Posterior vena cava (tissue), 2 donors: ENCODE data around the gene FBXO9. TPM values are rescaled to one million over a fixed set of nuclear protein-coding genes. Genes with fewer than 3 reads are reported as not detected.
A peak's percentile ranks its signal among the peaks of the same experiment; 100 is the strongest.
"Not testable (repeated sequence)": the region's sequence is repeated elsewhere in the genome, so short reads cannot be mapped to it uniquely, and the experiment has no call there.

Experiments
- DNase-seq: peaks from one replicate; pipeline ENCODE4 v3.0.0-alpha.2; 2020; ENCODE audit warnings: low spot score
- intact Hi-C, 2 donors: fragments of 100-400 bp; cut with DNase I; formaldehyde crosslinking; loops; one replicate each; pipeline versions ENCODE4 v1.14.1 to v1.14.2; 2022 to 2023
- total RNA-seq, 2 donors: library from RNA; stranded (reverse); fragmentation: NEBNext Ultra II Directional; extraction: Animal tissue kit (Norgen Biotek cat#: 25700); gene quantifications; one replicate each; pipeline ENCODE4 v1.2.1, GENCODE V29; 2021
- donor health status: DM: yes; HTN: yes; CAD: no.
- donor health status: DM: yes; HTN: yes; CAD: no.

Gene FBXO9
- total RNA-seq, 2 donors from 2014 or later: 99.5 to 126 TPM

DNA sequence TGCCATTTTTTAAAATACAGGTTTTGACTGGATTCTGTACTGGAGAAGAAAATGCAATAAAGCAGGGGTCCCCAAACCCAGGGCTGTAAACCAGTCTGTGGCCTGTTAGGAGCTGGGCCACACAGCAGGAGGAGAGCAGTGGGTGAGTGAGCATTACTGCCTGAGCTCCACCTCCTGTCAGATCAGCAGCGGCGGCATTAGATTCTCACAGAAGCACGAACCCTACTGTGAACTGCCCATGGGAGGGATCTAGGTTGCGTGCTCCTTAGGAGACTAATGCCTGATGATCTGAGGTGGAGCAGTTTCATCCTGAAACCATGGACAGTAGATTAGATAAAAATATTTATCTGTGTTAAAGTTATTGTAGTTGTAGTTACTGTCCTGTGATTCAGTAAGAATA lies 21.1 kb upstream of the FBXO9 start:
- no peak for DNase-seq
- intact Hi-C loops: no loop called here

DNA sequence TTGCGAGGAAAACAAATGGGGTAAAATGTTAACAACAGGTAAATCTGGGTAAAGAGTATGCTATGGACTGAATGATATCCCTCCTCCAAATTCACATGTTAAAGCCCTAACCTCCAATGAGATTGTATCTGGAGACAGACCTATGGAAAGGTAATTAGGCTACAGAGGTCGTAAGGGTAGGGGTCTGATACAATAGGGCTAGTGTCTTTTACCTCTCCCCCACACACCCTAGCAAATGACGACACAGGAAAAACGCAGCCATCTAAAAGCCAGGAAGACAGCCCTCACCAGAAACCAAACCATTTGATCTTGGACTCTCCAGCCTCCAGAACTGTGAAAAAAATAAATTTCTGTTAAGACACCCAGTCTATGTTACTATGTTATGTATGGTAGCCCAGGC lies 20.6 kb upstream of the FBXO9 start:
- intact Hi-C loops: no loop called here
- DNase-seq: no peak

DNA sequence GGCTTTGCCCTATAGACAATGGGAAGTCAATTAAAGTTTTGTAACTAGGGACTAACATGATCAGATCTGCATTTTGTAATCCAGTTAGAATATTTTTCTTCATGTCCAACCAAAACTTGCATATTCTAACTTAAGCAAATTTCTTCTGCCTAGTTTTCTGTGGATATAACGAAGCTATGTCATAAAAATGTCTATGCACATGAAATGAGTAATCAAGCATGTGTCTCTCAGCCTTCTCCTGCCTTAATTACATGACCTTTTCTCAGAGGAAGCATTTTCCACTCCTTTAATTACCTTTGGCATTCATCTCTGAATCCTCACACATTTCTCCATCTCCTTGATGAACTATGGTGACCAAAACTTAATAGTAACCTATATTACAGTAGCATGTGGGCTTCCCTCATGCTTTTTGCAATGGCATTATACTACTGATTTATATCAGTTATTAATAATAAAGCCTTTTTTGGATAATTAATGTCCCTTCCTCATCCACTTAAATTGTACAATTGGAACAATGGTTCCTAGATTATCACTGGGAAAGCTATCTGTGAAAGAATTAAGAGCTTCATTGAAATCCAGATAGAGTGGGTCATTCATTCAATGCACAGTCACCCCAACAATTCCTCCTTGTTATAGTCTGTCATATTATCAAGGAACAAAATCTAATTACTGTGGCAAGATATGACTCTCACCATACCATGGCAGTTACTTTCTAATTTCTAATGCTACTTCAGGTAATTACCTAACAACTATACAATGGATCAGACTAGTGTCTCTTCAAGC lies 19.1 kb upstream of the FBXO9 start:
- DNase-seq: no peak
- intact Hi-C loops: no loop called here

DNA sequence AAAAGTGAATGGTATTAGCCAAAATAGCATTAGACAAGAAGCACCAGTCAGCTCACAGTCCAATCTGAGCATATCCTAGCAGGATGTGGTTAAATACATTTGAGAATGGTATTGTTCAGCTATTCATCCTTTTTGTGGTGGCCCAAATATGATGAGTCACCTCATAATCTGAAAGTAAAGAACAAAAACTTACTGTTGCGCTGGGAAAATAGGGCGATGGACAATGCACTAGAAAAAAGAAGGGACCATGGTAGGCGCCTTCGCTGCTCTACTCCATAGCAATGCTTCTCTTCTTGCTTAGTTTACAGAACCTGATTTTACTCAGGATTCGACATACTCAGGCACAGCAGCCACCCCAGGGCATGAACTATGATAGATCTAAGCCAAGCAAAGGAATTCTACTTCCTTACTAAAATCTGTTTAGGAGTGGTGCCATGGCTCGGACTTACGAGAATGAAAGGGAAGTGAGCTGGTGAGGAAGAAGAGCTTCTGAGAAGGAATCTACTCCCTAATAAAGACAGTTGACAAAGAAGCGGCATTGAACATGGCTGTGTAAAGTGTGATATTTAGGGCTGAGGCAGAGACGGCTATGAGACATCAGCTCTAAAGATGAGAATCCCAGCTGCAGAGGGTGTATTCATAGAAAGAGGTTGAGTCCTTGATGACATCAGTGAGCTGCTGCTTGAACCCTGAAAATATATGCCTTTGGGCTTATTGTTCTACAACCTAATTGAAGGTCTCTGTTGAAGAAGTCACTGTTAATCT lies 16.6 kb upstream of the FBXO9 start:
- DNase-seq: no peak
- intact Hi-C loops: no loop called here

DNA sequence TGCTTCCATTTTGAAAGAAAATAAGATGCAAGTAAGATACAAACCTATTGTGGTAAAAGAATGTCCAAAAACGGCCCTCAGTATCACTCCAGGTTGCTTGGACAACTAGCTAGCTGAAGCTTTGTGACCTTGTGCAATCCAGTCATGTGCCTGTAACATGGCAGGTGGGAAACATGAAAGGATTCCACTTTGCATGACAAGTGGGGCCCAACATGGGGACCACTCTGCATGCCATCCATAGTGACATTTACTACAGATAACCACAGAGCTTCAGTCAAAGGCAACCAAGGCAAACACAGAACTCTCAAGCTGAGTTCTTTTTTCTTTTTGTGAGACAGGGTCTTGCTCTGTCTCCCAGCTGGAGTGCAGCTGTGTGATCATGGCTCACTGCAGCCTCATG lies 15.8 kb upstream of the FBXO9 start:
- DNase-seq: no peak
- intact Hi-C loops: no loop called here

DNA sequence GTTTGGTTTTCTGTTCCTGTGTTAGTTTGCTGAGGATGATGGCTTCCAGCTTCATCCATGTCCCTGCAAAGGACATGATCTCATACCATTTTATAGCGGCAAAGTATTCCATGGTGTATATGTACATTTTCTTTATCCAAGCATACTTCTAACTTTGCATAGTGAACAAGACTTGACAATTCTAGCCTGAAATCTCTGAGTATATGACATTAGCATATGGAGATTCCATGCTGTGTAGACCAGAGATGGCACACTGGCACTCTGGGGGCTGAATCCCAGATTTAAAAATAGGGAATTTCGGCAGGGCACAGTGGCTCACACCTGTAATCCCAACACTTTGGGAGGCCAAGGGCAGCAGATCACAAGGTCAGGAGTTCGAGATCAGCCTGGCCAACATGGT lies 13.1 kb upstream of the FBXO9 start:
- DNase-seq: not testable (repeated sequence)
- intact Hi-C loops: loop anchor here in 1 of 2 donors (10.0 kb wide), 1 partner anchor 167 kb away; no protein-coding TSS in a partner anchor

DNA sequence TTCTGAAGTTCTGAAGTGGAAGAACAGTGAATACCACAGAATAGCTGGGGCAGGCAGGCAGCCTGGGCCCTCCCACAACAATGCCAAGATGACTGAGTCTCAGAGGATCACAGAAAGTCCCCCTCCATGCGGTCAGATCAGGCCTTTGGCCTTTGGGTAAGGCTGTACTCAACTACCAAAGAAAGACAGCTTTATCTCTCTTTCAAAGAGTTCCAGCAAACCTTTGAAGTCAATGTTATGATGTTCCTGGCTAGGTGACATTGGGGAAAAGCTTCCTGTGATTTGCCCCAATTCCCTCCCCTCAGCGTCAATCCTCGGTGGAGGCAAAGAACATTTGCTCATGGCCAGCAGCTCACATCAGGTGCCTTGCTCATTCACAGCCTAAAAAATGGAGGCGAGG lies 10.7 kb upstream of the FBXO9 start:
- no peak for DNase-seq
- intact Hi-C loops: loop anchor here in 1 of 2 donors (10.0 kb wide), 1 partner anchor 170 kb away; no protein-coding TSS in a partner anchor

DNA sequence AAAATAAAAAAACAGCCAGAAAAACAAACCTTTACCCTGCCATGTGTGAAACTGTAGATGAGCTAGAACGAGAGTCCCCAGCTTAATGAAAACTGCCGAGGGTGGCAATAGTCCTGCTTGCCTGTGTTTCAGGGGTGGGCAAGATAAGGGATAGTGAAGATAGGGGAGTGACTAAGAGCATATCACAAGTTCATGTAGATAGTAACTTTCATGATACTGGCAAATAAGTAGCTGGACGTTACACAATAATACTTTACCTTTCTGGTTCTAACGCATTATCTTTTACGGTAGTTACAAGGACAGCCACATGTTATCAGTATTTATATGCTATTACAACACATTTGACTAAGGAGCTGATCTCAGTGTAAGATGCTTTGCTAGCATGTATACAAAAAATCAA lies 9.3 kb upstream of the FBXO9 start:
- intact Hi-C loops: loop anchor here in 1 of 2 donors (10.0 kb wide), 1 partner anchor 171 kb away; no protein-coding TSS in a partner anchor
- DNase-seq: no peak

DNA sequence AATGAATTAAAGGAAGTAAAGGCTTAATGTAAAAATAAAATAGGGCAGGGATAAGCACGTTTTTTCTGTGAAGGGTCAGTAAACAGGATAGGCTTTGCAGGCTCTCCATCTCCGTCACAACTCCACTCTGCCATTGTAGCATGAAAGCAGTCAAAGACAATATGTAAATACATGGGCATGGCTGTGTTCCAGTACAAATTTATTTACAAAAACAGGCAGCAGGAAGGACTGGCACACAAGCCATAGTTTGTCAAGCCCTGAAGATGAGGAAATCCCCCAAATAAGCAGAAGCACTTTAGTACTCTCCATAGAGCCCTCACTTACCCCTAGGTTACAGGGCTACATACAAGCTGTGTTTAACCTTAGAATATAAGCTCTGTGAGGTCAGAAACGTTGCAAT lies 8.9 kb upstream of the FBXO9 start:
- intact Hi-C loops: loop anchor here in 1 of 2 donors (10.0 kb wide), 1 partner anchor 171 kb away; no protein-coding TSS in a partner anchor
- no peak for DNase-seq

DNA sequence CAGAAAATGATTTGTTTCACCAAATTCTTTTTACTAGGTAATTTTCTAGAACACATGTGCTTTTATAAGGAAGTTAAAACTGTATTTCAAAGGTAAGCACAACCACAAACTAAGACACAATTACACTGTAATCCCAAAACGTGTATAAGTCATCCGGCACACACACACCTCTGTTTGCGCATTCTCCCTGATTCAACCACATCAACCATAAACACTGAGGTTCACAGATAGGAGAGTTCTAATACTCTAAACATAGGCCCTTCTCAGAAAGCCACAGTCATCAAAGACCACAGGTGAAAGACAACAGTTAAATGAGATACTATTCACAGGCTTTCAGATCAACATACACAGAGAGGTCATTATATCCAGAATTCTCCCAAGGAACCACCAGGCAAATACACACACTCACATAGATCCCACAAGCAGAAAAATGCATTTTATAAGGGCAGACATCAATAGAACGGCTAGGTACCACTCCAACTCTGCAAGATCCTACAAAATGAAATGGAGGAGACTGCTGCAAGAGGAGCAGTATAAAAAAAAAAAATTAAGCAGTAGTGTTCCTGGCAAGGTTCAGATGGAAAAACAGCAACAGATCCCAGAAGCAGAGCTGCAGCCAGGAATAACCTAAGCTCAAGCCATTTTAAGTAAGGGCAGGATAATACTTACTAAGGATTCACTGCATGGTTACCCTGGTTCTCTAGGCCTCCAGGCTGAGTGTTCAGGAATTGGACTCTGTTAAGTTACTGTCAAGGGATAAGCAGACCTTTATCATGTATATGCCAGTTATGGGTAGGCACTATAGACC lies 6.6 kb upstream of the FBXO9 start:
- no peak for DNase-seq
- intact Hi-C loops: loop anchor here in 1 of 2 donors (10.0 kb wide), 1 partner anchor 174 kb away; no protein-coding TSS in a partner anchor

DNA sequence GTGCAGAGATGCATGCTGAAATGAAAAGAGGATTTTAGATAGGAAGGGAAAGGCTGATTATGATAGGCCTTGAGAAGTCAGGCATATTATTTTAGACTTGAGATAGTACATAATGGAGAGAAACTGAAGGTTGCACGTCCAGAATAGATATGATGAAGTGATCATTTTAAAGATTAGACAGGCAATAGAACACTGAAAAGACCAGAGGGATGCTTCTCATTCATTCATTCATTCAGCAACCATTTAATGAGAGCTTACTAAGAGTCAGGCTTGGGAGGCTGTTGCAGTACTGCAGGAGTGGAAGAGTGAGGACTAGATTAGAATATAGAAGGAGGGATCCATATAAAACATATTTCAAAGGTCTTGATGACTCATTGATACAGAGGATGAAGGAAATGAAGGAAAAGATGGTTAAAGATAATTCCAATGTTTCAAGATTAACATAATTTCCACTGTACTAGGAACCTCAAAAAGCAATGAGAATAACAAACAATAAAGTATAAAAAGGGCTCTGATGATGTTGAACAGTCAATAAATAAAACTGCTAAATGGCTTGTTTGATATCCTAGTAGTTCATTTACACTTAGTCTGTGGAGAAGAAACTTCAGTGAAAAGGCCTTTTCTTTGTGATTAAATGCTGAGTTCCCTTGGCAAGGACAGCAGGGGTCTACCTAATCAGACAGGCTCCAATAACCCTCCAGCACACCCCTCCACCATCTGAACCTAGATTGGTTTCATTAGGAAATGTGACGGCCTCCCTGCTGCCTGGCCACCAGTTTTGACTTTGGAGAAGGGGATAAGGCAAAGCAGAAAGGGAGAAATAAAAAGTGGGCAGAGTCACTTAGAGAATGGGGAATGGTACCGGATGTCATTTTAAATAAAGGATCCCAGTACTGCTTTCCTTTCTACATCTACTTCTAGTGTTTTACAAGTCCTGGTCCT lies 5.3 kb upstream of the FBXO9 start:
- intact Hi-C loops: loop anchor here in 1 of 2 donors (10.0 kb wide), 1 partner anchor 175 kb away; no protein-coding TSS in a partner anchor
- DNase-seq: no peak

DNA sequence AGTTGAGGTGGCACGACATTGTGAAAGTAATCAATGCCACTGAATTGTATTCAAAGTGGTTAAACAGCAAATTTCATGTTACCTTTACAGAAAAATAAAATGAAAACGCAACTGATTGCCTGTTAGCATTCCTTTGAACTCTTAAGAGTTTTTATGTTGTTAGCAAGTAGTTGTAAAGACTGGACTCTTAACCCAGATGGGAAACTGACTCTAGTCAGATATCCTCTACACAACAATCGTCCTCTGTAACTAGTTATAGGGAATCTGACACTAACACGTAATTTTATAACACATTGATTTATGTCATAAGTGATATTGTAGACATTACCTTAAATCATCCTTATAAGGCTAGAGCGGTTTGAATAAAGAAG lies 3.0 kb upstream of the FBXO9 start:
- no peak for DNase-seq
- intact Hi-C loops: loop anchor here in 1 of 2 donors (1.0 kb wide), 1 partner anchor 67 kb away; the partner anchor contains the start of gene GSTA4

DNA sequence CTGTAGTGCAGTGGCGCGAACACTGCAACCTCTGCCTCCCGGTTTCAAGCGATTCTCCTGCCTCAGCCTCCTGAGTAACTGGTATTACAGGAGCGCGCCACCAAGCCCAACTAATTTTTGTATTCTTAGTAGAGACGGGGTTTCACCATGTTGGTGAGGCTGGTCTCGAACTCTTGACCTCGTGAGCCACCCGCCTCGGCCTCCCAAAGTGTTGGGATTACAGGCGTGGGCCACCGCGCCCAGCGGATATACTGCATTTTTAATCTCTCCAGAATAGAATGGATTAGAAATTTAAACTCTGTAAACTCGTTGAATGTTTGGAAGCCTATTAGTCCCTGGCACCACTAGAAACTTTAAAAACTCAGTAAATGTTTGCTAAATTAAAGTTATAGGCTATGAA lies 949 bp upstream of the FBXO9 start:
- peak; percentile 78 for DNase-seq
- intact Hi-C loops: not testable (repeated sequence)

DNA sequence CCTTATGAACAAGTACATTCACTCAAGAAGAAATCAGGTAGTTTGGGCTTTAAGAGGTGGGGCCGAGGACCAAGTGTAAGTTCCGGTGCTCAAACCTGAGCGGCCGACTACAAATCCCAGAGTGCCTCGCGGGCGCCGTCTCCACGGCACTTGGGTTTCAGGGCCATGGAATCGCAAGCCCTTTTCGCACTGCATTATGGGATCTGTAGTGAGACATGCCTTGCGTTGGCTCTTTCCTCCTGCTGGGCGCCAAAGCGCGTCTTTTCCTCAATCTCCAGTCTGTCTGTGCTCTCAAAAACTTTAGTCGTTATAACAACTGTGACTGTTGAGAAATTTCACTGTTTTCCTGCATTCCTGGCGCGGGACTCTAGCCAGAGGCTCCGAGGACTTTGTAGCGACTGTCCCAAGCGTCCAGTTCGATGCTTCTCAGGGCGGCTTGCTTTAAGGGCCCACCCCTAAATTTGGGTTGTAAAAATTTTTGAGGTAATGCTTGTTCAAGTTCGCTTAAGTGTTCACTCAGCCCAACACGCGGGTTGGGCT lies 408 bp upstream of the FBXO9 start:
- DNase-seq: peak; percentile 98
- intact Hi-C loops: no loop called here

DNA sequence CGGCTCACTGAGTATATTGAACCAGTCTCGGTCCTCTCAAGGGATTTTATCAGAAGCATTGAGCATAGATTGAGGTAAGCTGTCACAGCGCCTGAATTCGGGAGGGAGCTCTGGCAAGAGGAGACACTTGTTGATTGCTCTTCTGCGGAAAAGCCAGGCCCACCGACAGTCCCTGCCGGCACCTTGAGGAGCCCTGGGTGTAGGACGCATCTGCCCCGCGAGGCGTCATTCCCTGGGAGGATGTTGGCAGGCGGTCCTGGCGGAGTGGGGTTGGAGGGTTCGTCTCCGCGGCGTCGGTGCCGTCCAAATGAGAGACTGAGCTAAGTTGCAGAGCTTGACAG lies 843 bp downstream of the FBXO9 start:
- intact Hi-C loops: no loop called here
- peak; percentile 88 for DNase-seq

DNA sequence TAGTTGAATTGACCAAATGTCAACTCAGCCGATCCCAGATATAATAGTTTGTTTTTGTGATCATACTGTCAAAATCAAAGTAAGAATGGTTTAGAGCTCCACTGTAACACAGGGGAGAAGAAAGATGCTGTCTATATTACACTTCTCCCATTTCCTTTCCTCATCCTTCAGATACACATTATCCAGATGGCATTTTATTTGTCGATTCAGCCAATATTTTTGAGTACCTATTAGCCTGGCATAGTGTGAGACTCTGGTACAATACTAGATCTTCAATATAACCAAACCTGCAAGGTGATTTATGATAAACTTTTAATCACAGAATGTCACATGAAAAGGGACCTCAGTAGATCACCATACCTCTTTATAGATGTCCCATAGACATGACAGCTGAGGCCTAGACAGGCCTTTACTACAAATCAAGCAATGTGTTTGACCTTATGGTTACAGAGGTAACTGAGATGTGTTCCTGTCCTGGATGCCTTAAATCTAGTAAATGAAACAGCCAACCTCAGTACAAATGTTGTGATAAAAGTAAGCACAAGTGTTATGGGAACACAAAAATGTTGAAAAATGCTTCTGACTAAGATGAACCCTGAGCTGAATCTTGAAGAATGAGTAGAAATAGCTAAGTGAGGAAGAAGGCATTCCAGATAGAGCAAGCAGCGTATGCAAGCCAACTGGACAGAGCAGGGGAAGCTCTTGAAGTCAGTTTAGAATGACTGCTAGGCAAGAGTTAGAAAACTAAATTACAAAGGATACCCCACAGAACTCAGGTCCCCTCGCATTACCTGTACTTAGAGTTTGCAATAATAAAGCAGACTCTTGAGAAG lies 1.9 kb downstream of the FBXO9 start:
- DNase-seq: no peak
- intact Hi-C loops: no loop called here

DNA sequence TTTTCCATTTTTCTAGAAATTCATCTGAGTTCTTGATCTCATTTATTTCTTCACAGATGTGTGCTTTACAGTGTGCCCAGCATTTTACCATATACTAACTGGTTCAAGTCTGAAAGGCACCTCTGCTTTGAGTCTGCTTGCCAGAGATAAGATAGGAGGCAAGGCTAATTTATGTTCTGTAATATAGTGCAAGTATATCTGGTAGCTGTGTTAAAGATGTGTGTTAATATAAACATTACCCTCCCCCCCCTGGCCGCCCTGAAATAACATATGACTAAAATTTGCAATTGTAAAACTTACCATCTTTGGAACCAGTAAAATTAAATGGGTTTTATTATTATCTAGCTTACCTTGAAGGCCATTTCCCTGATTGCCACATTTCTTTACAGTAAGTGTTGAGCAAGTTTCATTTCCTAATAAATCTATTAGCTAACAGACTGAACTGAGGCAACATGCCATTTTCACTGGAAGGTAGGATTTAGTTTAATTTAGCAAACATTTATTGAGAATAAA lies 2.7 kb downstream of the FBXO9 start:
- intact Hi-C loops: no loop called here

More for the DNA sequence above, 2.7 kb downstream of the FBXO9 start:
- DNase-seq: no peak
